Right lobe of liver (tissue), 4 donors: Measurements from ENCODE around the gene PLXNB3.

ENCODE experiments used
- CTCF ChIP-seq, 4 donors: fragments of 200-600 bp in 3 of 4; fragments of 450-650 bp in 1 of 4; IDR thresholded peaks; one replicate each; pipeline versions ENCODE4 v1.5.1 to v1.8.0; 2016 to 2022; ENCODE audit warnings: antibody characterized with exemption in 4 of 4, mild to moderate bottlenecking in 2 of 4
- POLR2A ChIP-seq: fragments of 450-650 bp; IDR thresholded peaks from one replicate; pipeline ENCODE4 v1.6.1; 2017; ENCODE audit warnings: antibody characterized with exemption, mild to moderate bottlenecking
- donor health status: DM: no; HTN: no; CAD: no.
- donor health status: DM: no; HTN: no; CAD: no.
- donor health status: DM: no; HTN: yes; CAD: no.

GRCh38 chrX:153734871-153735270, 29.2 kb upstream of the PLXNB3 start:
- no peak for TF ChIP-seq CTCF (IDR thresholded peaks at IDR 0.05)
- no peak for TF ChIP-seq POLR2A
